Activated CD8-positive, alpha-beta T cell treated with anti-CD3 and anti-CD28 coated beads, Interleukin-2, amount 10 ng/mL, durations not matched to agents 7 days and 5 days (primary cell): ENCODE data around the gene THTPA. TPM values are rescaled to one million over a fixed set of nuclear protein-coding genes. Genes with fewer than 3 reads are reported as not detected.
A peak's percentile ranks its signal among the peaks of the same experiment; 100 is the strongest.

Source experiments
- ATAC-seq: fragments of 150-1000 bp; cut with Tn5 transposase; one replicate; pipeline ENCODE4 v1.10.0; 2021; ENCODE audit warnings: moderate library complexity
- CTCF ChIA-PET: fragments of 350-600 bp; sonication (Branson Sonifier 250); formaldehyde crosslinking; loops from one replicate; lab custom pipeline; 2021; ENCODE audit warnings: antibody characterized with exemption; lab: Charles Lee
- POLR2A ChIA-PET: fragments of 350-600 bp; sonication (Branson Sonifier 250); formaldehyde crosslinking; loops from one replicate; lab custom pipeline; 2021; ENCODE audit warnings: antibody characterized with exemption; lab: Charles Lee
- DNase-seq: peaks from one replicate; pipeline ENCODE4 v3.0.0-alpha.2; 2020
- H3K27ac Mint-ChIP-seq: one replicate; pipeline ENCODE4 v1.8.0; 2021; ENCODE audit warnings: mild to moderate bottlenecking, mixed read lengths
- H3K27me3 Mint-ChIP-seq: one replicate; pipeline ENCODE4 v1.8.0; 2021; ENCODE audit warnings: low read depth, mixed read lengths
- H3K36me3 Mint-ChIP-seq: one replicate; pipeline ENCODE4 v1.8.0; 2021; ENCODE audit warnings: low read depth, mixed read lengths
- H3K4me1 Mint-ChIP-seq: one replicate; pipeline ENCODE4 v1.8.0; 2021; ENCODE audit warnings: low read depth, mixed read lengths
- H3K4me3 Mint-ChIP-seq: one replicate; pipeline ENCODE4 v1.8.0; 2021; ENCODE audit warnings: mild to moderate bottlenecking, mixed read lengths
- H3K9me3 Mint-ChIP-seq: one replicate; pipeline ENCODE4 v1.8.0; 2022; ENCODE audit warnings: mixed read lengths; ENCODE audit not compliant: insufficient read depth
- total RNA-seq, 2 experiments: library from RNA; stranded (reverse); gene quantifications; one replicate each; pipeline ENCODE4 v1.2.3, GENCODE V29; 2021

THTPA gene
- total RNA-seq, 2 experiments from 2014 or later, result 7.3 to 9.8 TPM

DNA sequence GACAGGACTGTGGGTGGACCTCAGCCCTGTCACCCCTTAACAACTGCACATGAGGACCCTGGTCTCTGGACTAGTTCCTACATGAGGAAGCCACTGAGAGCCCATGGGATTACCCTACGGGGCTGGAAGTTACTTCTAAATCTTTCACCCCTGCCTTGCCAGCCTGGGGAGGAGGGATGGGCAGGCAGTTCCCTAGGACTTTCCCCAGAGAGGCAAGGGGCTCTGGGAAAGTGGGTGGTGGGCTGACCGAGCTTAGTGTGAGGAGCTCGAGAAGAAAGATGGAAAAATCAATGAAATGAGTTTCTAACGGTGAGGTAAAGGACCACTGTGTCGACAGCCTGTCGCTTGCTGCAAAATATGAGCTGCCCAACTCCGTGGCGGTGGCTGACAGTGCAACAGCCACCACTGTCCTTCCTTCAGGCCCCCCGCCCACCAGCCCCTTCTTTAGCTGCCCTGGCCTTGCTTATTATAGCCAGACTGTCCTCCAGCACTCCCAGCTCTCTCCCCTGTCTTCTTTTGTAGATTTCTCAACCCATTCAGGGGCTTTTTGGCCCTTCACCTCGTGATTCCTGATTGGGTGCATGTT is 9.5 kb upstream of the THTPA start:
- Mint-ChIP-seq H3K4me3 (no peak overlapping the region), H3K27me3 (no peaks in the 10 kb centered on the region), H3K4me1 (no peaks in the 10 kb centered on the region), H3K9me3 (no peaks in the 10 kb centered on the region), H3K27ac (no peak overlapping the region), H3K36me3 (no peaks in the 10 kb centered on the region)
- POLR2A ChIA-PET, result no interaction called here
- no peak for ATAC-seq
- DNase-seq, result no peak
- CTCF ChIA-PET, result interaction anchor here (1.8 to 2.5 kb wide), 2 partner anchors 13 to 17 kb away, joined by 5 to 13 read pairs; no protein-coding TSS in a partner anchor

DNA sequence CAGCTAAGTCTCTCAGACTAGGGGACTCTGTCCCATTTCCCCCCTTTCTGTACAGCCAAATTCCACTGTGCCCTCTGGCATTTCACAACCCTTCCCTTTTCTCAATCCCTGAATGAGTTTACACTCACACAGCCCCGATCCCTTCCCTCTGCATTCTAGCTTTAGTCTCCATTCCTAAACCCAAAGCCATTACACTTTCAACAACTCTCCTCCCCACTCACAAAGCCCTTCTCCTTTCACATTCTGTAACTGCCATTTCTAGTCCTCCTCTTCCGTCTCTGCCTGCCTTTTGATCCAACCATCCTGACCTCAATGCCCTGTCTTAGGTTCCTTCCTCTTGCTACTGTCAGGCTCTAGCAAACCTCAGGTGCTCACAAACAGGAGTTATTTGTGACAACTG is 8.1 kb upstream of the THTPA start:
- no peak overlapping the region for H3K4me3 Mint-ChIP-seq
- CTCF ChIA-PET, result interaction anchor here (0.6 to 2.2 kb wide), 4 partner anchors 7 to 280 kb away, joined by 3 to 11 read pairs (median 6); no protein-coding TSS in a partner anchor
- no peaks in the 10 kb centered on the region for H3K27me3 Mint-ChIP-seq
- no peaks in the 10 kb centered on the region for H3K9me3 Mint-ChIP-seq
- H3K36me3 Mint-ChIP-seq, result no peaks in the 10 kb centered on the region
- peaks cover 3% of the 10 kb centered on the region for H3K4me1 Mint-ChIP-seq
- H3K27ac Mint-ChIP-seq, result no peak overlapping the region
- DNase-seq (no peak), ATAC-seq (no peak)
- POLR2A ChIA-PET, result interaction anchor here (0.6 kb wide), 1 partner anchor 160 kb away, joined by 3 read pairs; no protein-coding TSS in a partner anchor

DNA sequence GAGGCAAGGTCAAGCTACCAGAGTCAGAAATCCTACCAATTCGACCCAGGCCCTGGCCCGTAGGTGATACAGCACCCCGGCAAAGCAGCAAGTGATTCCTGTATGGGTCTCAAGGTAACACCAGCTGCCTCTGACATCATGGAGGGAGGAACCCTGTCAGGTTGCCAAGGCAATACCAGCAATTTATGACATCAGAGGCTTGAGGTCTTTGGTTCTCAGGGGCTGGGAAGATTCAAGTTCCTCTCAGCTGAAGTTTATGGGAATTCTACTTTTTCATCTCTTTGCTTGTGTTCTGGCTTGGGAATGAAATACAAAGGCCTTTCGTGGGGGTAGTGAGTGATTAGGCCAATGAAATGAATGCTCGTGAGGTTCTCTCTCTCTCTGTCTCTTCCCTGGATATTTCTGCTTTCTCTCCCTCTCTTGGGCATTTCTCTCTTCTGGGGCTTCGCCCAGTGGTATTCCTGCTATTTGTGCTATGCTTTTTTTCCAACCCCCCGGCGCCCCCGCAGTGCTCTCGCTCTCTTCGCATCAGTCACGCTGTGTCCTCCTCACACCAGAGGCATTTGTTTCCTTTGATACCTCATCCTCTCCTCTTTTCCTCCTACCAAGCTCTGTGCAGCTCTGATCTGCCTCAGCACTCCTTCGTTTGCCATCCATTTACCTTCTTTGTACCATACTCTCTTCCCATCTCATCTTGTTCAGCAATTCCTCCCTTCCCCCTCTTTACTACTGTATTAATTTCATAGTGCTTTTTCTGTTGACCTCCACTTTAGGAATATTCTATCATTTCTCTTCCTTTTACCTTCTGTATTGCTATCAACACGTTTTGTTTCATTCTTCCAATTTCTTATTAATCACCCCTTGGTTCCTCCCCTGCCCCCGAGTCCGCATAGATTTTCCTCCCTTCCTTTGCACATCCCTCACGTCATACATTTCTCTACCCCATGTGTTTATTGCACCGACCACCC is 7.4 kb upstream of the THTPA start:
- no peaks in the 10 kb centered on the region for H3K36me3 Mint-ChIP-seq
- CTCF ChIA-PET, result interaction anchor here (0.8 to 2.2 kb wide), 6 partner anchors 8 to 70 kb away, joined by 3 to 15 read pairs (median 8); no protein-coding TSS in a partner anchor
- ATAC-seq (no peak), DNase-seq (no peak)
- no peaks in the 10 kb centered on the region for H3K27me3 Mint-ChIP-seq
- no peak overlapping the region for H3K4me3 Mint-ChIP-seq
- H3K27ac Mint-ChIP-seq, result no peak overlapping the region
- POLR2A ChIA-PET, result interaction anchor here (0.6 to 1.1 kb wide), 2 partner anchors 16 to 161 kb away, joined by 3 read pairs; no protein-coding TSS in a partner anchor
- H3K4me1 Mint-ChIP-seq, result peaks cover 3% of the 10 kb centered on the region
- H3K9me3 Mint-ChIP-seq, result no peaks in the 10 kb centered on the region

DNA sequence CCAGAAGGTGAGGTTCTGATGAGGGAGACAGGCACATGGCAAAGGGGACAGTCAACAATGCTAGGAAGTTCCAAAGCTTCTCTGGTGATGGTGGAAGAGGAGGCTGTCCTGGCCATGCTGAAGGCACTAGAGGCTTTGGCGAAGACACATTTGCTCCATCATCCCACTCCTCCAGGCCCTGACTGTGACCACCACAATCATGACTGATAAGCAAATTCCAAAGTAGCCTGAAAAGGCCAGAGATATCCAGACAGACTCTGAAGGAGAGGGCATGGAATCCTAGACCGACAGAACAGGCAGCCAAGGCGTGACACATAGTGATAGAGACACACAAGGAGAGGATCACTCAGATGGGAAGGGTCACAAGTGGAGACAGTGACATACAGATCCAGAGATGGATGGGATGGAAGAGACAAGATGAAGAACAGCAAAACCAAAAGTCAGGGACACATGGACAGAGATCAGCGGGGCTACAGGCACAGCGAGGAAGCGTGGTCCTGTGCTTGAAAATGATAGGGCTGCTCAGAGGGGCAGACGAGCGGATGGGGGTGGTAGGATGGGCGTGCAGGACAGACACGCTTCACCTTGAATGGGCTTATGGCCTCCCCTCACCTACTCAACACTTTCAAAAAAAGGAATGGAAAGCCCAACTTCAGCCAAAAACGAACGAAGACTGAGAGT is 5.8 kb upstream of the THTPA start:
- no peak for DNase-seq
- no peak overlapping the region for H3K27ac Mint-ChIP-seq
- no peaks in the 10 kb centered on the region for H3K27me3 Mint-ChIP-seq
- ChIA-PET CTCF (interaction anchor here (1.2 to 2.2 kb wide), 3 partner anchors 9 to 11 kb away, joined by 3 to 15 read pairs (median 11); no protein-coding TSS in a partner anchor), POLR2A (interaction anchor here (1.1 to 1.4 kb wide), 2 partner anchors 15 to 531 kb away, joined by 3 to 4 read pairs; no protein-coding TSS in a partner anchor)
- peaks cover 9% of the 10 kb centered on the region for H3K4me1 Mint-ChIP-seq
- no peaks in the 10 kb centered on the region for H3K9me3 Mint-ChIP-seq
- no peaks in the 10 kb centered on the region for H3K36me3 Mint-ChIP-seq
- H3K4me3 Mint-ChIP-seq, result no peak overlapping the region
- no peak for ATAC-seq

DNA sequence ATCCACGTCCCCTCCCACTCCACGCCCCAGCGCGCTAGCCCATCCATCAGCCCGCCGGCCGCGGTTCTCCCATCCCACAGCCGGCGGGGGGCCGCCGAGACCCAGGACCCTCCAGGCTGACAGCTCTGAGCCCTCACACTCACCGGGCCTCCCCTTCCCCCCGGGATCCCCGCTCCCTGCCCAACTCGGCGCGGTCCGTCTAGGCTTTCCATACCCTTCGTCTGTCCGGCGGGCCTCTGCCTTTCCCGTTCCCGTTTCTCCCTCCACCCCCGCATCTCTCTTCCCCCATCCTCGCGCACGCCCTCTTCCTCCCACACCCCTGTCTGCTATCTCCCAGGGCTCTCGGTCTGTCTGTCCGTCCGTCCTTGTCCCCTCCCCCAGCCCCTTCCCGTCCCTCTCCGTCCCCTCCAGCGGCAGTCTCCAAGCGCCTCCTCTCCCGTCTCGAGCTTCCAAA is 5.2 kb upstream of the THTPA start:
- no peak overlapping the region for H3K4me3 Mint-ChIP-seq
- ChIA-PET CTCF (interaction anchor here (0.9 kb wide), 1 partner anchor 245 kb away, joined by 3 read pairs; no protein-coding TSS in a partner anchor), POLR2A (interaction anchor here (1.4 kb wide), 1 partner anchor 530 kb away, joined by 4 read pairs; no protein-coding TSS in a partner anchor)
- no peaks in the 10 kb centered on the region for H3K36me3 Mint-ChIP-seq
- H3K9me3 Mint-ChIP-seq, result no peaks in the 10 kb centered on the region
- no peak overlapping the region for H3K27ac Mint-ChIP-seq
- DNase-seq (no peak), ATAC-seq (no peak)
- peaks cover 13% of the 10 kb centered on the region for H3K4me1 Mint-ChIP-seq
- no peaks in the 10 kb centered on the region for H3K27me3 Mint-ChIP-seq

DNA sequence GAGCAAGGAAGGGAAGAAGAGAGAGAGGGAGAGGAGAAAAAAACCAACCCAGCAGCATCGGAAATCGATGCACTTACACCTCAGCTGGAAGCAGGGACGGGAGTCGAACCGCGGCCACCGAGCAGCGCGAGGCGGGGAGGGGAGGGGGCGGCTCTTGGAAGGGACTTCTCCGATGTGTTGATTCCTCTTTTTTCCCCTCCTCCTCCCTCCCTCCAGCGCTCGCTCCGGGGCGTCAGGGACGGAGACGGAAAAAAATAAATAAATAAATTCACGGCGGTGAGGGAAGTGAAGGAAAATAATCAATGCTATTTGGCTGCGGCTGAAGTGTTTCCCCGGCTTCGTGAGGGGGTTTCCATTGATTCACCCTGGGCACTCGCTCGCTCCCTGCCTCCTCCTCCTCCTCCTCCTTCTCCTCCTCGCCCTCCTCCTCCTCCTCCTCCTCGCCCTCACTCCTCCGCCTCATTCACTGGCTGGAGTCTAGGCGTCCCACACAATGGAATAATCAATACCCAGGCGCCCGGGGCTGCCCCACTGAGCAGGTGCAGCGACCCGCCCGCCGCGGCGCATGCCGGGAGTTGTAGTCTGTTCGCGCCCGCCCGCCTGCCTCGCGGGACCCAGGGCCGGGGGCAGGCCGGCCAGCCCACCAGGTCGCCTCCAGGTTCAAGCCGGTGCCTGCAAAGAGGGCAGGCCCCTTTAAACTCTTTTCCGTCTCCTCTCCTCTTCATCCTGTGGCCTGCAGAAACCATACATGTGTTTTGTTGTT is 4.6 kb upstream of the THTPA start, which contains the start of gene ZFHX2:
Gene ZFHX2, minus strand, starts transcription at position 500 of the 763 bp plus-strand sequence. CDS start 16,440 bp downstream, outside the sequence.
- no peaks in the 10 kb centered on the region for H3K9me3 Mint-ChIP-seq
- ChIA-PET CTCF (interaction anchor here (0.9 to 2.3 kb wide), 7 partner anchors 9 to 246 kb away, joined by 3 to 15 read pairs (median 4); partner anchors contain the start of gene AP1G2), POLR2A (interaction anchor here (0.7 to 1.4 kb wide), 4 partner anchors 9 to 529 kb away, joined by 3 to 4 read pairs (median 3); no protein-coding TSS in a partner anchor)
- H3K36me3 Mint-ChIP-seq, result peaks cover 2% of the 10 kb centered on the region
- DNase-seq (peak; percentile 80), ATAC-seq (peak; percentile 69)
- peak within 1 kb of the TSS; percentile 75 for H3K27ac Mint-ChIP-seq
- H3K4me3 Mint-ChIP-seq, result no peak within 1 kb of the TSS
- peaks cover 13% of the 10 kb centered on the region for H3K4me1 Mint-ChIP-seq
- no peaks in the 10 kb centered on the region for H3K27me3 Mint-ChIP-seq

DNA sequence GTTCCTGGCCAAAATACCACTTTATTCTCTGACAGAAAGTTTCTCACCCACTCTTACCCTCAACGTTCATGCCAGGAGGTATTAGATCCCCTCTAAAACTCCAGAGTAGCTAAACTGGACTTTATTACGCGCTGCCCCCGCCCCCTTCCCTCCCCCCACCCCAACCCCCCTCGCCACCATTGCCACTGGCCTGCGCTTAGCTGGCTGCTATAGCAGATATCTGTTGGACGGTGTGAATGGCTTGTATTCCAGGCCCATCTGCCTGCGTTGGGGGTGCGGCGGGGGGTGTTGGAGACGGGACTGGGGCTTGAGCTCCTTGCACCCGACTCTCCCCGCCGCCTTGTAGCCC is 564 bp upstream of the THTPA start:
- ChIA-PET CTCF (interaction anchor here (1.2 to 10.5 kb wide), 3 partner anchors 15 to 75 kb away, joined by 4 to 266 read pairs (median 5); no protein-coding TSS in a partner anchor), POLR2A (interaction anchor here (0.6 to 2.0 kb wide), 4 partner anchors 12 to 1567 kb away, joined by 3 to 12 read pairs (median 6); partner anchors contain the start of genes AP1G2 and PABPN1)
- Mint-ChIP-seq H3K9me3 (no peaks in the 10 kb centered on the region), H3K36me3 (peaks cover 22% of the 10 kb centered on the region), H3K4me3 (peak overlapping the region; percentile 95), H3K27me3 (no peaks in the 10 kb centered on the region), H3K27ac (peak overlapping the region; percentile 97), H3K4me1 (peaks cover 32% of the 10 kb centered on the region)
- DNase-seq (no peak), ATAC-seq (no peak)

DNA sequence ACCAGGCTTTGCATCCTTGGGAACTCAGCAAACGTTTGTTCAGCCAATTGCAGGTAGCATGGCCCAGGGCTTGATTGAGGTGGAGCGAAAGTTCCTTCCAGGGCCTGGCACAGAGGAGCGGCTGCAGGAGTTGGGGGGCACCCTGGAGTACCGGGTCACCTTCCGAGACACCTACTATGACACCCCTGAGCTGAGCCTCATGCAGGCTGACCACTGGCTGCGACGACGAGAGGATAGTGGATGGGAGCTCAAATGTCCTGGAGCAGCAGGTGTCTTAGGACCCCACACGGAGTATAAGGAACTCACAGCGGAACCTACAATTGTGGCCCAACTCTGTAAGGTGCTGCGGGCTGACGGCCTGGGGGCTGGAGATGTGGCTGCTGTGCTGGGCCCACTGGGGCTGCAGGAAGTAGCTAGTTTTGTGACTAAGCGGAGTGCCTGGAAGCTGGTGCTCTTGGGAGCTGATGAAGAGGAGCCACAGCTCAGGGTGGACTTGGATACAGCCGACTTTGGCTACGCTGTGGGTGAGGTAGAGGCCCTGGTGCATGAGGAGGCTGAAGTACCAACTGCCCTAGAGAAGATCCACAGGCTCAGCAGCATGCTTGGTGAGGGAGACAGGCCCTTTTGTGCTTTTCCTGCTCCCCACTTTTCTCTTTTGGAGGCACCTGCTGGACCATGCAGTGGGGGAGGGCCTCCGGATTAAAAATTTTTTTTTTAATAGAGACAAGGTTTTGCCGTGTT is 799 bp downstream of the THTPA start:
- Mint-ChIP-seq H3K9me3 (no peaks in the 10 kb centered on the region), H3K36me3 (peaks cover 33% of the 10 kb centered on the region), H3K27me3 (no peaks in the 10 kb centered on the region), H3K4me1 (peaks cover 35% of the 10 kb centered on the region), H3K27ac (peak overlapping the region; percentile 97), H3K4me3 (peak overlapping the region; percentile 95)
- POLR2A ChIA-PET, result interaction anchor here (0.5 to 2.9 kb wide), 3 partner anchors 10 to 235 kb away, joined by 3 to 13 read pairs (median 8); partner anchors contain the start of genes AP1G2 and PABPN1
- ATAC-seq (no peak), DNase-seq (no peak)
- CTCF ChIA-PET, result interaction anchor here (0.7 to 10.5 kb wide), 4 partner anchors 18 to 230 kb away, joined by 3 to 266 read pairs (median 4); no protein-coding TSS in a partner anchor

DNA sequence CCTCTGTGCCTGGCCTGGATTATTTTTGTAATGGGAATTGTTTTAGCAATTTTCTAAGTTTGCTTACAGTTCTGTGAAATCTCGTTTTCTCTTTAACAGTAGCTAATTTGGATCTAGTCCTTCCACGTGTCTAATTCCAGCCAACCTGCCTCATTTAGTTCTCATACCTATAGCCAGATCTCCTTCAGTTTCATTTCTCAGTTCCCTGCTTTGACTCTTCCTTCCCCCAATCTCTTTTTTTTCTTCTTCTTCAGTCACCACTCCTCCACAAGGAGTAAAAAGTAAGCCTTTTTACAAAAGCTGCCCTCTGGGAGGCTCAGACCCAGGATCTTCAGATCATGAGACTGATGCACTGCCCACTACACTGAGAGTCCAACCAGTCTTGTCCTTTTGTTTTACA is 1.4 kb downstream of the THTPA start:
- H3K27ac Mint-ChIP-seq, result peak overlapping the region; percentile 75
- CTCF ChIA-PET, result interaction anchor here (0.6 to 10.5 kb wide), 5 partner anchors 15 to 257 kb away, joined by 3 to 266 read pairs (median 4); partner anchors contain the start of gene PABPN1
- ATAC-seq (no peak), DNase-seq (no peak)
- no peaks in the 10 kb centered on the region for H3K27me3 Mint-ChIP-seq
- H3K36me3 Mint-ChIP-seq, result peaks cover 39% of the 10 kb centered on the region
- POLR2A ChIA-PET, result interaction anchor here (2.9 kb wide), 1 partner anchor 10 kb away, joined by 13 read pairs; the partner anchor contains the start of gene AP1G2
- H3K4me1 Mint-ChIP-seq, result peaks cover 34% of the 10 kb centered on the region
- no peaks in the 10 kb centered on the region for H3K9me3 Mint-ChIP-seq
- peak overlapping the region; percentile 56 for H3K4me3 Mint-ChIP-seq
